SK-MEL-5 (cell line): Measurements from ENCODE around the gene STX2. TPM values are rescaled to one million over a fixed set of nuclear protein-coding genes. Genes with fewer than 3 reads are reported as not detected.
"Not testable (repeated sequence)": the region's sequence is repeated elsewhere in the genome, so short reads cannot be mapped to it uniquely, and the experiment has no call there.

Source experiments
- DNase-seq: peaks from one replicate; pipeline ENCODE4 v3.0.0-alpha.2; 2016; ENCODE audit warnings: low read depth, low spot score
- in situ Hi-C: cut with HindIII; loops from 2 replicates; pipeline ENCODE4 v1.10.0; 2016; ENCODE audit warnings: low sequenced_read_pairs, high pct_unique_total_duplicates, low pct_unique_long_range_greater_than_20kb
- total RNA-seq: library from RNA; depleted of rRNA; stranded (reverse); fragments of >200 nt; shearing (Covaris generic); gene quantifications from 2 replicates; pipeline ENCODE4 v1.2.3, GENCODE V29; 2014

The STX2 gene
- total RNA-seq, 1 experiment from 2014 or later = 23.7 TPM

GRCh38 chr12:130872179-130873096, 33.4 kb upstream of the STX2 start:
- in situ Hi-C loops = no loop called here
- DNase-seq = peak; percentile 32

- peak; percentile 91 for DNase-seq
- in situ Hi-C loops = no loop called here
These were observed 32.5 kb upstream of the STX2 start, which contains the start of gene RAN for GRCh38 chr12:130871286-130872178. TSS of gene RAN (plus strand) at chr12:130872066. CDS start at chr12:130872594, 528 bp downstream.

GRCh38 chr12:130870442-130871285, 31.6 kb upstream of the STX2 start:
- DNase-seq = peak; percentile 21
- in situ Hi-C loops = no loop called here

- in situ Hi-C loops = no loop called here
- no peak for DNase-seq
These were observed 29.4 kb upstream of the STX2 start for GRCh38 chr12:130868412-130868811.

- in situ Hi-C loops = no loop called here
- no peak for DNase-seq
These were observed 24.2 kb upstream of the STX2 start for GRCh38 chr12:130863298-130863697.

GRCh38 chr12:130862771-130863170, 23.7 kb upstream of the STX2 start:
- in situ Hi-C loops, DNase-seq: not testable (repeated sequence)

GRCh38 chr12:130862161-130862560, 23.1 kb upstream of the STX2 start:
- no peak for DNase-seq
- in situ Hi-C loops = no loop called here

- in situ Hi-C loops = no loop called here
- no peak for DNase-seq
These were observed 21.3 kb upstream of the STX2 start for GRCh38 chr12:130860311-130860710.

- no peak for DNase-seq
- in situ Hi-C loops = no loop called here
These were observed 20.1 kb upstream of the STX2 start for GRCh38 chr12:130859161-130859560.

- in situ Hi-C loops = no loop called here
- DNase-seq = no peak
These were observed 19.0 kb upstream of the STX2 start for GRCh38 chr12:130858084-130858483.

- DNase-seq = no peak
- in situ Hi-C loops = no loop called here
These were observed 17.0 kb upstream of the STX2 start for GRCh38 chr12:130856088-130856487.

- in situ Hi-C loops = no loop called here
- DNase-seq = no peak
These were observed 11.5 kb upstream of the STX2 start for GRCh38 chr12:130850418-130851021.

GRCh38 chr12:130849561-130850417, 10.7 kb upstream of the STX2 start:
- no peak for DNase-seq
- in situ Hi-C loops = no loop called here

GRCh38 chr12:130848785-130849305, 9.8 kb upstream of the STX2 start:
- in situ Hi-C loops, DNase-seq: not testable (repeated sequence)

GRCh38 chr12:130848105-130848504, 9.1 kb upstream of the STX2 start:
- DNase-seq, in situ Hi-C loops: not testable (repeated sequence)

GRCh38 chr12:130847112-130847511, 8.1 kb upstream of the STX2 start:
- in situ Hi-C loops = no loop called here
- DNase-seq = no peak
